ENCODE results near the gene NADK. TPM values are rescaled to one million over a fixed set of nuclear protein-coding genes. Genes with fewer than 3 reads are reported as not detected.

The NADK gene
- total and polyA plus RNA-seq, 12 donors = 66.2 to 195 (median 153) TPM

- Histone ChIP-seq H3K36me3 (replicated peaks in 1 of 2) (peaks cover 0 to 51% of the 10 kb centered on the region in 2 donors), H3K4me1 (replicated peaks in 1 of 2) (peaks cover 0 to 4% of the 10 kb centered on the region in 2 donors), H3K27me3 (no peaks in the 10 kb centered on the region), H3K9me3 (replicated peaks in 1 of 3) (no peaks in the 10 kb centered on the region), H3K4me3 (no peak overlapping the region), H3K27ac (no peak overlapping the region)
- TF ChIP-seq, protein P1, sequence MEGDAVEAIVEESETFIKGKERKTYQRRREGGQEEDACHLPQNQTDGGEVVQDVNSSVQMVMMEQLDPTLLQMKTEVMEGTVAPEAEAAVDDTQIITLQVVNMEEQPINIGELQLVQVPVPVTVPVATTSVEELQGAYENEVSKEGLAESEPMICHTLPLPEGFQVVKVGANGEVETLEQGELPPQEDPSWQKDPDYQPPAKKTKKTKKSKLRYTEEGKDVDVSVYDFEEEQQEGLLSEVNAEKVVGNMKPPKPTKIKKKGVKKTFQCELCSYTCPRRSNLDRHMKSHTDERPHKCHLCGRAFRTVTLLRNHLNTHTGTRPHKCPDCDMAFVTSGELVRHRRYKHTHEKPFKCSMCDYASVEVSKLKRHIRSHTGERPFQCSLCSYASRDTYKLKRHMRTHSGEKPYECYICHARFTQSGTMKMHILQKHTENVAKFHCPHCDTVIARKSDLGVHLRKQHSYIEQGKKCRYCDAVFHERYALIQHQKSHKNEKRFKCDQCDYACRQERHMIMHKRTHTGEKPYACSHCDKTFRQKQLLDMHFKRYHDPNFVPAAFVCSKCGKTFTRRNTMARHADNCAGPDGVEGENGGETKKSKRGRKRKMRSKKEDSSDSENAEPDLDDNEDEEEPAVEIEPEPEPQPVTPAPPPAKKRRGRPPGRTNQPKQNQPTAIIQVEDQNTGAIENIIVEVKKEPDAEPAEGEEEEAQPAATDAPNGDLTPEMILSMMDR (IDR thresholded peaks at IDR 0.05) = no peak
- no peak for TF ChIP-seq POLR2A (IDR thresholded peaks at IDR 0.05)
- intact Hi-C loops (cut with DNase I) = no loop called here
- 88 to 97% (median 94%) methylated on average over 8 of the region's 8 CpGs for WGBS, 4 donors
- DNase-seq = no peak
These were observed 26.0 kb upstream of the NADK start for GRCh38 chr1:1804301-1804700.

DNA sequence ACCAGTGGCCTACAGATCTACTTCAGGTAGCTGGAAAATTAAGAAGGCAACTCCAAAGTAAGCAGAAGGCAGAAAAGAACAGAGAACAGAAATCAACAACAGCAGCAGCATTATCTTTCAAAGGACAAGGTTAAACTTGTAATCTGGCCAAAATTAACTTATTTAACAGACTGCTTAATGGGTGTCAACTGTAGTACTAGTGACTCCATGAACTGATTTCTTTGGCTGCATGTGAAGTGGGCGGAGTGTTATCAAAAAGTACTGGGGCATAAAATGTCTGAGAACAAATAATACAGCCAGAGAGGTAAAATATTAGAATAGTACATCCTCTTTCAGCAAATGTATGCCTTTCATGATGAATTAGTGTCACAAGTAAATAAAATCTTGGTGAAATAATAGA is 24.6 kb upstream of the NADK start:
- TF ChIP-seq, protein P1 (IDR thresholded peaks at IDR 0.05) = no peak
- TF ChIP-seq POLR2A (IDR thresholded peaks at IDR 0.05) = no peak
- Histone ChIP-seq H3K27me3 (no peaks in the 10 kb centered on the region), H3K4me3 (no peak overlapping the region), H3K36me3 (replicated peaks in 1 of 2) (peaks cover 0 to 51% of the 10 kb centered on the region in 2 donors), H3K4me1 (replicated peaks in 1 of 2) (peaks cover 0 to 4% of the 10 kb centered on the region in 2 donors), H3K9me3 (replicated peaks in 1 of 3) (no peaks in the 10 kb centered on the region), H3K27ac (no peak overlapping the region)
- WGBS, 4 donors = 97 to 100% (median 100%) methylated on average over 1 of the region's 1 CpG
- no peak for DNase-seq
- intact Hi-C loops (cut with DNase I) = no loop called here

- H3K9me3 ChIP-seq (replicated peaks in 1 of 3) = no peaks in the 10 kb centered on the region
- no peak overlapping the region for H3K27ac ChIP-seq
- H3K4me3 ChIP-seq = no peak overlapping the region
- H3K4me1 ChIP-seq (replicated peaks in 1 of 2) = no peaks in the 10 kb centered on the region
- intact Hi-C loops (cut with DNase I) = no loop called here
- no peak for DNase-seq
- no peaks in the 10 kb centered on the region for H3K27me3 ChIP-seq
- peaks cover 0 to 61% of the 10 kb centered on the region in 2 donors for H3K36me3 ChIP-seq (replicated peaks in 1 of 2)
- WGBS, 4 donors = 82 to 98% (median 86%) methylated on average over 5 of the region's 5 CpGs
- TF ChIP-seq, protein P1 (IDR thresholded peaks at IDR 0.05) = no peak
- TF ChIP-seq POLR2A (IDR thresholded peaks at IDR 0.05) = no peak
These were observed 21.4 kb upstream of the NADK start for GRCh38 chr1:1799716-1800115.

DNA sequence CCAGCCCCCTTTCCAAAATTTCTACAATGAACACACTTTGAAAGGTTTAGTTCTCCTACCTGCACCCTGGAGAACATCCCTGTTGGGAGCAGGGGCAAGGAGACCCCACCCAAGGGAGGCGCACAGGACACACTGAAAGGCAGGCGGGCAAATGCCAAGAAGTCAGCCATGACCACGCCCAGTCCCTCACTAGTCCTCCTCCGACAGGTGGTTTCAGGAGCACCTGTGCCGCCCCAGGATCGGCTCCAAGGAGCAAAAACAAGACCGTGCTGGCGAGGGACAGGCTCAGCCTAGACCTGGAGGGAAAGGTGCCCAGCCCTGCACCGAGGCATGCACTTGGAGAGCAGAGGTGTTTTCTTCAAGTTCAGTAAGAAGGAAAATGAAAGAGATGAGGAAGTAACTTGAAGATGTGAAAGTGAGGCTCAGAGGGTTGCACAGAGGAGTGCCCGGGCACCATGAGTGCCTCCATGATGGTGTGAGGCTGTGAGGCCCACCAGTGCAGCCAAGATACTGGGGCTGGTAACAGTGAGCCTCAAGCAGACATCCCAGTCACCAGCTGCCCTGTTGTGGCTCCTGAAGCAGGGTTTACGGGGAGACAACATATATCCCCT is 19.6 kb upstream of the NADK start:
- DNase-seq = no peak
- intact Hi-C loops (cut with DNase I) = no loop called here
- Histone ChIP-seq H3K4me3 (no peak overlapping the region), H3K4me1 (replicated peaks in 1 of 2) (no peaks in the 10 kb centered on the region), H3K27ac (no peak overlapping the region), H3K36me3 (replicated peaks in 1 of 2) (peaks cover 0 to 57% of the 10 kb centered on the region in 2 donors), H3K9me3 (replicated peaks in 1 of 3) (no peaks in the 10 kb centered on the region), H3K27me3 (no peaks in the 10 kb centered on the region)
- TF ChIP-seq POLR2A (IDR thresholded peaks at IDR 0.05) = no peak
- TF ChIP-seq, protein P1 (IDR thresholded peaks at IDR 0.05) = no peak
- 87 to 94% (median 92%) methylated on average over 11 of the region's 11 CpGs for WGBS, 4 donors

All from adrenal gland (tissue), 12 donors.